Body of pancreas (tissue), 4 donors: Measurements from ENCODE around the gene ADAMTSL1. TPM values are rescaled to one million over a fixed set of nuclear protein-coding genes. Genes with fewer than 3 reads are reported as not detected.

ENCODE experiments used
- ATAC-seq: fragments of 150-250 bp; one replicate; pipeline ENCODE4 v1.9.1; 2016
- DNase-seq, 4 donors: peaks; one replicate each; pipeline ENCODE4 v3.0.0-alpha.2; 2019
- H3K27ac ChIP-seq, 4 donors: fragments of 200-600 bp; sonication (generic); 1 replicate in 3 of 4; 2 replicates in 1 of 4; pipeline versions ENCODE4 v1.5.1 to v1.6.1; 2016 to 2019; ENCODE audit warnings: mild to moderate bottlenecking in 1 of 4, mixed read lengths in 1 of 4, moderate library complexity in 1 of 4
- H3K27me3 ChIP-seq, 2 donors: fragments of 200-600 bp; sonication (generic); one replicate each; pipeline ENCODE4 v1.6.0; 2016; ENCODE audit warnings: mild to moderate bottlenecking in 1 of 2
- H3K36me3 ChIP-seq, 2 donors: fragments of 200-600 bp; sonication (generic); replicated peaks in 1 of 2; 2 replicates each; pipeline ENCODE4 v1.5.1; 2016; ENCODE audit warnings: low read depth in 2 of 2; ENCODE audit not compliant: insufficient read depth in 1 of 2
- H3K4me1 ChIP-seq: fragments of 200-600 bp; sonication (generic); one replicate; pipeline ENCODE4 v1.6.0; 2016
- H3K4me3 ChIP-seq, 2 donors: fragments of 200-600 bp; sonication (generic); 1 replicate in 1 of 2; 2 replicates in 1 of 2; pipeline ENCODE4 v1.5.1; 2016 to 2019
- H3K9me3 ChIP-seq, 3 donors: fragments of 200-600 bp; sonication (generic); 1 replicate in 2 of 3; 2 replicates in 1 of 3; pipeline ENCODE4 v1.5.1; 2016
- POLR2A ChIP-seq, 3 donors: fragments of 450-650 bp; IDR thresholded peaks; one replicate each; pipeline ENCODE4 v1.6.1; 2016; ENCODE audit warnings: antibody characterized with exemption in 3 of 3, mild to moderate bottlenecking in 2 of 3
- WGBS, 2 donors: methylation state at CpG; one replicate each; pipeline ENCODE4 v1.1.5; 2017; 5-methylcytosine and 5-hydroxymethylcytosine counted together
- intact Hi-C: fragments of 100-400 bp; cut with DNase I; formaldehyde crosslinking; loops from one replicate; pipeline ENCODE4 v1.15.1; 2023
- total RNA-seq, 2 donors: library from RNA; depleted of rRNA; stranded (reverse); fragments of >200 nt; gene quantifications; one replicate each; pipeline ENCODE4 v1.1.0, GENCODE V29; 2016
- TF ChIP-seq, protein P1 (sequence below), 7 experiments: fragments of 450-650 bp in 4 of 7; fragments of 200-600 bp in 3 of 7; sonication (generic) in 3 of 7; IDR thresholded peaks; one replicate each; pipeline ENCODE4 v1.5.1; 2016 to 2019; ENCODE audit warnings: antibody characterized with exemption in 7 of 7

Gene ADAMTSL1
- total RNA-seq, 2 donors from 2014 or later: 0.52 to 0.99 TPM

DNA sequence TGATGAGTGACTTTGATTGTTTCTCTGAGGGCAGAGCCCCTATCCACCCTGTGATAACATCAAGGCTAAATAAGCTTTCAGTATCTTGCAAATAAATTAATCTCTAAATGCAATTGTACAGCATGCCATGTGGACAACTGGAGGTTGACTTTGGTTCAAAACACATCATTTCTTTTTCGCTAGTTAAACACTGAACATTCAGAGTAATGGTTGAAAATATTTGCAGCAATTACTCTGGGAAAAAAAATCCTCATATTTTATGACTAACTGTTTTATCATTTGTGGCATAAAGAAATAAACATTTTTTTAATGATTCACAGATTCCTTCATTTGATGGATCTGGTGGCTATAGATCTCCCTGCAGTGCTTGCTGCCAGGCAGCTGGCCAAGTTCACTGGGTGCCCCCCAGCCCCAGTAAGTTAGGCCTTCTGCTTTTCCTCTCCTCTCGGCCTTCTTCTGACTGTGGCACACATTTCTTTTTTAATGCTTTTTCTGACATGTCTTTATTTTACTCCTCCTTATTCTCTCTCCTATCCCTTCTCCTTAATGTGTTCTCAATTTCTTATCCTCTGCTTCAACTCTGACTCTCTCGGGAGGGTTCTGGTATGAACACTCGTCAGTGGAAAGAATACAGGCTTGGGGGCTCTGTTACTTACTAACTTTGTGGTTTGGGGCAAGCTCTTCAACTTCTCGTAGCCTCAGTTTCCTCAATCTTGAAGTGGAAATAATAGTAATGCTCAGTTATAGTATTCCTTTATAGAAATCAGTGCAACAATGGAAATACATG lies 69.6 kb downstream of the ADAMTSL1 start:
- H3K36me3 ChIP-seq: no peaks in the 10 kb centered on the region
- H3K4me1 ChIP-seq: no peaks in the 10 kb centered on the region
- 49 to 56% methylated on average over 5 of the region's 5 CpGs for WGBS, 2 donors
- no peaks in the 10 kb centered on the region for H3K27me3 ChIP-seq
- no peak overlapping the region for H3K4me3 ChIP-seq
- intact Hi-C loops: no loop called here
- DNase-seq (no peak), ATAC-seq (no peak)
- H3K27ac ChIP-seq: no peak overlapping the region
- no peaks in the 10 kb centered on the region for H3K9me3 ChIP-seq
- TF ChIP-seq POLR2A (IDR thresholded peaks at IDR 0.05): no peak
- TF ChIP-seq, protein P1, sequence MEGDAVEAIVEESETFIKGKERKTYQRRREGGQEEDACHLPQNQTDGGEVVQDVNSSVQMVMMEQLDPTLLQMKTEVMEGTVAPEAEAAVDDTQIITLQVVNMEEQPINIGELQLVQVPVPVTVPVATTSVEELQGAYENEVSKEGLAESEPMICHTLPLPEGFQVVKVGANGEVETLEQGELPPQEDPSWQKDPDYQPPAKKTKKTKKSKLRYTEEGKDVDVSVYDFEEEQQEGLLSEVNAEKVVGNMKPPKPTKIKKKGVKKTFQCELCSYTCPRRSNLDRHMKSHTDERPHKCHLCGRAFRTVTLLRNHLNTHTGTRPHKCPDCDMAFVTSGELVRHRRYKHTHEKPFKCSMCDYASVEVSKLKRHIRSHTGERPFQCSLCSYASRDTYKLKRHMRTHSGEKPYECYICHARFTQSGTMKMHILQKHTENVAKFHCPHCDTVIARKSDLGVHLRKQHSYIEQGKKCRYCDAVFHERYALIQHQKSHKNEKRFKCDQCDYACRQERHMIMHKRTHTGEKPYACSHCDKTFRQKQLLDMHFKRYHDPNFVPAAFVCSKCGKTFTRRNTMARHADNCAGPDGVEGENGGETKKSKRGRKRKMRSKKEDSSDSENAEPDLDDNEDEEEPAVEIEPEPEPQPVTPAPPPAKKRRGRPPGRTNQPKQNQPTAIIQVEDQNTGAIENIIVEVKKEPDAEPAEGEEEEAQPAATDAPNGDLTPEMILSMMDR (IDR thresholded peaks at IDR 0.05): no peak

DNA sequence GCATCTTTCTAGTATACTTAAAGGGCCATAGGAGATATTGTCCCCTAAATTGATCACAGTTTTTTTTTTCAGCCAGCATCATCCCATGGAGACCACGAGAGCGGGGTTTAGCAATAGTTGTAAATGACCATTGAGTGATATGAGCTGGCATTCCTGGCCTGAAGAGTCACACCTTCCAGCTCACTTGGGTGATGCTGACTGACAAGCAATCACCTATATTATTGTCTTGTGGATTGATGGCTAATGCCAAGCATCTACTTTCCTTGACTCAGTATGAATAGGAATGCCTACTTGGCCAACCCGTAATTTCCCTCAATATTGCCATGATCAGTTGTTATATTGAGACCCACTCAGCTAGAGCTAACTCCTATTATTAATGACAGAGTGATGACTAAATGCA lies 70.5 kb downstream of the ADAMTSL1 start:
- H3K36me3 ChIP-seq: no peaks in the 10 kb centered on the region
- H3K27me3 ChIP-seq: no peaks in the 10 kb centered on the region
- ATAC-seq (no peak), DNase-seq (no peak)
- H3K27ac ChIP-seq: no peak overlapping the region
- no peaks in the 10 kb centered on the region for H3K4me1 ChIP-seq
- 65 to 78% methylated on average over 3 of the region's 3 CpGs for WGBS, 2 donors
- no peak overlapping the region for H3K4me3 ChIP-seq
- H3K9me3 ChIP-seq: no peaks in the 10 kb centered on the region
- intact Hi-C loops: no loop called here
- TF ChIP-seq, protein P1 (IDR thresholded peaks at IDR 0.05): no peak
- TF ChIP-seq POLR2A (IDR thresholded peaks at IDR 0.05): no peak

DNA sequence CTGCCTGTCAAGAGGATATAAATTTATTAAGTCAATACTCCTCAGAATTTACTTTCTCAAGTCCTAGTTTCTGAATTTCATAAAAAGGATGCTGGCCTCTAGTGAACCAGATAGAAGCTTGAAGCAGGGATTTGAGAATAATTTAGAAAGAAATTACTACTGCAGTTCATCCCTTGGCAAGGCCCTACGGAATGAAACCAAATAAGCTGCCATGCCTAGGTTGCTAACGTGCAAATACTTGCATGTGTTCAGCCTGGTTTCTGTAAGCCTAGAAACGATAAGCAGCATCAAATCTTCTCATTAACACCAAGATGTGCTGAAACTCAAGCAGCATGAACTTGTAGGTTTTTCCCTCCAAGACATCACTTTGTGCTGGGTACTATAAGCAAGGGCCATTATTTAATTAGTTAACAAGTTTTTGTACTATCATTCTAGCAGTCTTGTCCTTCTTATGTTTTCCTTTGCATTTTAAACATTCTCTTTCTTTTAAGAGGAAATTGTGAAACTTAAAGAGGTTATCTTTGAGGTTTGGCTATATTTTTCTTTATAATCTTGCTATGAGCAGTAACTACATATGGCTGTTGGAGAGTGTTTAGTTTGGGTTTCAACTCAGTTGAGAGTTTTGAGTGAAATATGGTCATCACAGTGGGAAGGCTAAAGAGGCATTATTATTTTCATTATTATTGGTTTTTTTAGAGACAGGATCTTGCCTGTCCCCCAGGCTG lies 71.8 kb downstream of the ADAMTSL1 start:
- intact Hi-C loops: no loop called here
- TF ChIP-seq, protein P1 (IDR thresholded peaks at IDR 0.05): no peak
- no peak for TF ChIP-seq POLR2A (IDR thresholded peaks at IDR 0.05)
- Histone ChIP-seq H3K4me1 (no peaks in the 10 kb centered on the region), H3K36me3 (no peaks in the 10 kb centered on the region), H3K27me3 (no peaks in the 10 kb centered on the region), H3K4me3 (no peak overlapping the region), H3K9me3 (no peaks in the 10 kb centered on the region), H3K27ac (no peak overlapping the region)
- WGBS, 2 donors: 59 to 67% methylated on average over 3 of the region's 3 CpGs
- DNase-seq (no peak), ATAC-seq (no peak)

DNA sequence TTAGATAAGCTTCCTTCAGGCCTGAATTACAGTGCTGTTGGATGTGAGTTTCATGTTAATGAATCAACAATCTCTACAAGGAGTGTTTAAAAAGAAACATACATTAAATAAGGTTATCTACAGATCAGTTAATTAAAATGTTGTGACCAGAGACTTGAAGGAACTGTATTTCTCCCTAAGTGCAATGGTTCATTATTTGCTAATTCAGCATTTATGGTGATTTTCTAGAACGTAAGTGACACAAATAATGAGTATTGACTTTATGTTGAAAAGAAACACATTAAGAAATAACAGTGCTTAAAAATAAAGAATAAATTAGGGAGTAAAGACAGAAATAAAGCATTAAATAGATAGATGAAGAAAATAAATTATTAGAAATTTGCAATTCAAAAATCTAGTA lies 74.5 kb downstream of the ADAMTSL1 start:
- intact Hi-C loops: no loop called here
- no peak for DNase-seq
- H3K36me3 ChIP-seq: no peaks in the 10 kb centered on the region
- TF ChIP-seq POLR2A (IDR thresholded peaks at IDR 0.05): no peak
- TF ChIP-seq, protein P1 (IDR thresholded peaks at IDR 0.05): no peak
- 44 to 63% methylated on average over 1 of the region's 1 CpG for WGBS, 2 donors
- H3K9me3 ChIP-seq: no peaks in the 10 kb centered on the region
- H3K27me3 ChIP-seq: no peaks in the 10 kb centered on the region
- no peaks in the 10 kb centered on the region for H3K4me1 ChIP-seq
- ATAC-seq: no peak
- no peak overlapping the region for H3K4me3 ChIP-seq
- no peak overlapping the region for H3K27ac ChIP-seq
